Stimulated activated CD8-positive, alpha-beta memory T cell treated with anti-CD3 and anti-CD28 coated beads, Interleukin-2, amount 100 ng/mL, for 48 hours (primary cell): ENCODE measurements around the gene SRCIN1.

Experiments
- DNase-seq, 2 donors: peaks; one replicate each; pipeline ENCODE4 v3.0.0-alpha.2; 2020; ENCODE audit warnings: low read depth in 2 of 2

SRCIN1 gene

DNA sequence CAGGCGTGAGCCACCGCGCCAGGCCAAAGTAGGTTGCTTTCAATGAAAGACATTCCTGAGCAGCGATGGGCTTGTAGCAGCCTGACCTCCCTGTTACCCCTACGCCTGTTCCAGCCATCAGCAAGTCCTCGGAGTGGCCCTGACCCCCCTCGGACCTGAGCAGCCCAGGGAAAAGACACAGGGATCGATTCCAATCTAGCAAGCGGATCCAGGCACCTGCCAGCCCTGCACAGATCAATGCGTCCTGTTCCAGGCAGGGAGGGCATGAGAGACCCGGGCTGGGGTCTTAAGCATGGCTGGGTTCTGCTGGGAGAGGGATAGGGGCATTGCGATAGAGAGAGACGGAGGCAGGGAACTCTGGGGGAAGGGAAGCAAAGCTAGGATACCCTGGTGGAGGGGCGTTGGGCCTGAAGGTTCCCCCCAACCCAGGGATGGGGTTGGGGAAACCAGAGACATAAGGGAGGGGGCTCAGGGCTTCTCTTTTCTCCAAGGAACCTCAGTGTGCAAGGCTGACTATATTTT lies 21.9 kb downstream of the SRCIN1 start:
- DNase-seq = no peak

GRCh38 chr17:38583176-38583575 lies 22.6 kb downstream of the SRCIN1 start:
- DNase-seq = no peak

- DNase-seq = no peak
These were observed 23.7 kb downstream of the SRCIN1 start for GRCh38 chr17:38582069-38582468.

GRCh38 chr17:38579934-38580333 lies 25.8 kb downstream of the SRCIN1 start:
- DNase-seq = no peak

DNA sequence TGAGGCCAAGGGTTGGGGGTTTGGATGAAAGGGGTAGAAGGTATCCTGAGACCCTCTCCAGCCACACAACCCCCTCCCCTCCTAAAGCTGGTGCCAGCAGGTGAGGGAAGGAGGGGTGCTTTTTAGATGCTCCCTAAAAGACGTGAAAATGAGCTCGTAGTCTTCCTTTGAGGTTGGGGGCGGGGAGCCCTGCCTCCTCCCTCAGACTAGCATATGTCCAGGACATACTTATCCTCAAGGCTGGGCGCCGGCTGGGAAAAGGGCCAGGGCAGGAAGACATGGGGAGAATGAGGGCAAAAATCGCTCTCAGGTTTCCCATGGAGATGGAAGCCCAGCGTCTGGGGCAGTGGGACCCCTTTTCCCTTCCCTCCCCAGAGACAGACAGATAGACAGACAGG lies 26.7 kb downstream of the SRCIN1 start:
- no peak for DNase-seq

DNA sequence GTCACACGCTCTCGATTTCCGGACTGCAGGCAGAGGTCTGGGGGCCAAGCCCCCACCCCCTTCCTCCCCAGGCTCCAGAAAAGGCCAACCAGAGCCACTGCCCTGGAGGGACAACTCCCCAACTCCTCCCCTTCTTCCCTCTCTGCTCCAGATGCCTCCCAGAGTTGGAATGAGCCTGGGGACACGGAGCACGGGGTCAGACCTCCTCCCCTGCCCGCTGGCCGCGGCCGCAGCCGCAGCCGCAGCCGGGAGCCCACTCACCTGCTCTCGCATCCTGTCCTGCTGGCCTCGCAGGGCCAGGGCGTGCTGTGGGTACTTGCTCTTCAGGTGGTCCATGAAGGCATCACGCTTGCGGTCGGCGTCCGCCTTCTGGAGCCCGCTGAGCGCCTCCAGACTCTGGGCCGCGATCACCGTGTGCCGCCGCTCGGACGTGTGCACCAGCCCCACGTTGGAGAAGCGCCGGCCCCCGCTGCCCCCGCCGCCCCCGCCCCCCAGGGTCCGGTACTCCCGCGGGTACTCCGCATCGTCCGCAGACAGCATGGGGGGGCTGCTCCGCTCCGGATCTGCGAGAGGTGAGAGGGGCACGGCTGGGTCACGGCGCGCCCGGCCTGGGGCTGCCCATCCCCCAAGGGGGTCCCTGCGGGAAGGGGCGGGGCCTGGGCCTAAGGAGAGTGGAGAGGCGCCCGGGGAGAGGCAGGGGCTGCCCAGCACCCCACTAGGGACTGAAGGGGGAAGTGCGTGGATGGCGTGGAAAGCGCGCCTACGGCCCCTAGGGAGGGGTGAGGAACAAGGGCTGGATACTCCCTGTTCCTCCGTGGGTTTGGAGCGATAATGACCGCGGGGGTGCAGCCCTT lies 27.3 kb downstream of the SRCIN1 start:
- DNase-seq = no peak

- no peak for DNase-seq
These were observed 28.0 kb downstream of the SRCIN1 start for GRCh38 chr17:38577645-38578173.

DNA sequence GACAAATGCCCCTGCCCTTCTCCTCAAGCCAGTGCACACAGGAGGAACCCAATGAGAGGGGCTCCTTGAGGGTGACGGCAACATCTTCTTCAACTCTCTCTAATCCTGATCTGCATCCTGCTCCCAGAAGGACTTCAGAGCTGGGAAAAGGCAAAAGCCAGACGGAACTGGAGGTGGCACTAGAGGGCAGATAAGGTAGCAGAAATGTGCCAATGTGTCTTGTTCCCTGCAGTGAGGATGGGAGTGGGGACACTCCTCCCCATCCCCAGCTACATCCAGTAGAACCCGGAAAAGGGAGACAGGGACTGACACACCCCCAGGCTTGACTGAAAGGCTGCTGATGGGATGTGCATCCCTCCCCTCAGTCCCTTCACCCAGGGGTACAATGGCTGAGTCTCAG lies 28.5 kb downstream of the SRCIN1 start:
- DNase-seq = no peak

DNA sequence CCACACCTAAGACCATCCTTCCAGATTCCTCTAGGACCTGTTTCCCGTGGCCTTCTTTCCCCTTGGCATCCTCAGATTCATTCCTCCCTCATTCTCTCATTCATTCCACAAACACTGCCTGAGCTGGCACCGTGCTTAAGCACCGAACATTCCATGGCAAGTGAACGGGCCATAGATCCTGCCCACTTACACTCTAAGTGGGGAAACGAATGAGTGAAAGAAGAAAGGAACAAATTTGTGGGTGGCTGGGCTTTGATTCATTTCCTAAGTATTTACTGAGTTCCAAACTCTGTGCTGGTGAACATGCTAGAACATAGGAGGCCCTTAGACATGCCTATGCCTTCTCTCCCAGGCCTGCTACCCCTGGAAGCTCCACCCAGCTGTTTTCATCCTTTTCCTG lies 30.0 kb downstream of the SRCIN1 start:
- DNase-seq = no peak

DNA sequence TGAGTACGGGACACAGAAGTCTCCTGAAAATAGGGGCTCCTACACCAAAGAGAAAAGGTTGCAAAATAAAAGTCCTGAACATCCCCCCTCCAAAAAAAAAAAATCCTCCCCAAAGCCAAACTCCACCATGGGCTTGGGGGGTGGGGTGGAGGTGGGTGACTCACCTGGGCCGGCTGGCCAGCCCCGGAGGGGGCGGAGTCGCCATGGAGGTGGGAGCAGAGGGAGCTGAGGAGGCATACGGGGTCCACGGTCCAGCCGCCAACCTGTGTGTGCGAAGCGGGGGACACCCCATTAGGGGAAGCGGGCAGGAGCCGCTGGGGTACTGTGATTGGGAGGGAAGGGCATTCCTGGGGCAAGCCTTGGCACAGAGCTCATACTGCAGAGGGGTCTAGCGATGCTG lies 31.0 kb downstream of the SRCIN1 start:
- no peak for DNase-seq

DNA sequence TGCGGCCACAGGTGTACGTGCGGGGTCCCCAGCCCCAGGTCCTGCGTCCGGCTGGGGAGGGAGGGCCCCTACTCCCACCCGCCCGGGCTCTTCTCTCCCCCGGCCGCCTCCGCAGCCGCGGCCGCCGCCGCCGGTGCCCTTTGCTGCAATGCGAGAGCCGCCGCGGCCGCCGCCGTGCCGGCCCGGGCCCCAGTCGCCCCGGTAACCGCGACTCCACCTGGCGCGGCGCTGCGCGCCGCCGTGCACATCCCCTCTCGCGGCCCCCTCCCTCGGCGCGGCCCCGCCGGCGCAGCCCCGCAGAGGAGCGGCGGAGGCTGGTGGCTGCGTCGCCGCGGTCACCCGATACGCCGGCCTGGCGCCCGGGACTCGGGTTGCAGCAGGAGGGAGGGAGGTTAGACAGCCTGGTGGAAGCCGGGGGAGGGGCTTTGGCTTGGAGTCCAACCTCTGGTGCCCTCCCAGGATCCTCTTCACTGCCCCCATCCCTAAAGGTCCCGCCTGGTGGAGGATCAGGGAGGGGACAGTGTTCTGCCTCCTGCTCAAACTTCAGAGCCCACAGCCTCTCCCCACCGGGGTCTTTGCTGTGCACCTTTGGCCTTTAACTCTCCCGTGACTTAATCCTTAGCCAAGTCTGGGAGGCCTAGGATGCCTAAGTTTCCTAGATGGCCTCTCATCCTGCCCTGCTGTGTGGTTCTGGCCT lies 32.9 kb downstream of the SRCIN1 start:
- no peak for DNase-seq

DNA sequence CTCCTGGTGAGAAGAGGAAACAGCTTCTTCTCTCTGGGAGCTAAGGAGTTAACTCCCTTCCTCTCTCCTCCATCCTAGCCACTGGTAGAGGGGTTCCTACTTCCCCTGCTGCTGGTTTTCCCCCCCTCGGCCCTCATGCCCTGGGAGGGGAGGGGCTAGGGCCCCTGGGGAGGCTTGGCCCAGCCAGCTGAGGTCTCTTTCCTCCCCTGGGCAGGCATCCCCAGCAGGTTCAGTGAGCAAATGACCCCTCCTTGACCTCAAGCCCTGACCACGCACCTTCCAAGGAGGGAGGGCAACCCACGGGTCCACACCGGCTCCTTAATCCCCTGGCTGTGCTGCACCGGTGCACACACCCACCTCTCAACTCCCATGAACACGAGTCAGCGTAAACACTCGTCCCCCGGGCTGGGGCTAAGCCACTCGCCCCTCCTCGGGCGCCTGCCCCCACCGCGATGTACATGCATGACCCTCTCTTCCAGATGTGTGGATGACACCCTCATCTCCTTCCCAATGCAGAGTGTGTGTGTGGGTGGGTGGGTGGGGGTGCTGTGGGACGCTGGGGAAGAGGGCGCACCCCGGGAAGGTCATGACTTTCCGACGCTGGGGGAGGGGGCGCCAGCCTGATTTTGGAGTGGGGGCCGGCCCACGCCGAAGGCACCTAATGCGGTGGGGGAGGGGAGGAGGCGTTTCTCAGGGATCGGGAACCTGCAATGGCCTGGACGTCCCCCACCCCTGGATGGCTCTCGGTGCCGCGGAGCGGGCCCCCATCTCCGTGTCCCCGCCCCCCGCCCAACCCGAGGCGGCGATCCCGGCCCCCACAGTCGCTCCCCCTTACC lies 33.7 kb downstream of the SRCIN1 start:
- no peak for DNase-seq

GRCh38 chr17:38569701-38570512 lies 35.8 kb downstream of the SRCIN1 start:
- no peak for DNase-seq

GRCh38 chr17:38568845-38569510 lies 36.8 kb downstream of the SRCIN1 start:
- DNase-seq = no peak

GRCh38 chr17:38568274-38568673 lies 37.5 kb downstream of the SRCIN1 start:
- DNase-seq = no peak

DNA sequence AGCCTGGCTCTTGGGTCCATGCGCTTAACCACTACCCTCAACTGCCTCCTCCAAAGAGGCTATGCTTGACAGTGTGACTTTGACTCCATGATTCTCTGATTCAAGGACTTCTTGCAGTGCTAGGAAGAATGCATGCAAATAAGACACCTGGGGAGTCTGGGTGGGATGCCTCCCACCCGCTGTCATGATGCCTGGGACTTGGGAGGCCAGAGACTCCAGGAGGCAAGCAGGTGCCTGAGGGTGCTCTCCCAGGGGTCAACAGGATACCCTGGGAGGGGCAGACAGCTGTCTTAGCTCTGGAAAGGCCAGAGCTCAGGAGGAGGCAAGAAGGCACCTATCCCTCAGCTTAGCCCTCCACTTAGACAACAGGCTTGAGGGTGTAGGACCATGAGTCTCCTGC lies 38.4 kb downstream of the SRCIN1 start:
- no peak for DNase-seq

- no peak for DNase-seq
These were observed 39.1 kb downstream of the SRCIN1 start for GRCh38 chr17:38566666-38567031.

GRCh38 chr17:38565853-38566665 lies 39.7 kb downstream of the SRCIN1 start:
- no peak for DNase-seq

- DNase-seq = no peak
These were observed 40.9 kb downstream of the SRCIN1 start for GRCh38 chr17:38564869-38565268.
